Renal cortical epithelial cell (primary cell): ENCODE measurements around the gene PELI1. TPM values are rescaled to one million over a fixed set of nuclear protein-coding genes. Genes with fewer than 3 reads are reported as not detected.
"Not testable (repeated sequence)": the region's sequence is repeated elsewhere in the genome, so short reads cannot be mapped to it uniquely, and the experiment has no call there.

Experiments used
- DNase-seq: peaks from one replicate; pipeline ENCODE4 v3.0.0-alpha.2; 2011; ENCODE audit warnings: low read depth
- total RNA-seq: library from RNA; depleted of rRNA; stranded (reverse); fragments of >200 nt; gene quantifications from 2 replicates; pipeline ENCODE4 v1.2.3, GENCODE V29; 2014

Gene PELI1
- total RNA-seq, 1 donor from 2014 or later, result 39.5 TPM

- DNase-seq, result peak; percentile 57
These were observed 21.9 kb downstream of the PELI1 start for GRCh38 chr2:64122358-64122757.

GRCh38 chr2:64120928-64121327, 23.3 kb downstream of the PELI1 start:
- no peak for DNase-seq

- DNase-seq, result no peak
These were observed 24.2 kb downstream of the PELI1 start for GRCh38 chr2:64120008-64120407.

- DNase-seq, result no peak
These were observed 24.9 kb downstream of the PELI1 start for GRCh38 chr2:64119369-64119768.

- peak; percentile 42 for DNase-seq
These were observed 28.2 kb downstream of the PELI1 start for GRCh38 chr2:64115808-64116598.

- no peak for DNase-seq
These were observed 29.3 kb downstream of the PELI1 start for GRCh38 chr2:64114912-64115277.

GRCh38 chr2:64114063-64114911, 29.9 kb downstream of the PELI1 start:
- DNase-seq, result peak; percentile 79

GRCh38 chr2:64112016-64112415, 32.2 kb downstream of the PELI1 start:
- no peak for DNase-seq

GRCh38 chr2:64111426-64111825, 32.8 kb downstream of the PELI1 start:
- no peak for DNase-seq

GRCh38 chr2:64108666-64109241, 35.5 kb downstream of the PELI1 start:
- no peak for DNase-seq

- no peak for DNase-seq
These were observed 37.7 kb downstream of the PELI1 start for GRCh38 chr2:64106481-64106880.

GRCh38 chr2:64105670-64106461, 38.4 kb downstream of the PELI1 start:
- DNase-seq, result peak; percentile 94

- peak; percentile 77 for DNase-seq
These were observed 39.3 kb downstream of the PELI1 start for GRCh38 chr2:64104933-64105332.

- not testable (repeated sequence) for DNase-seq
These were observed 41.5 kb downstream of the PELI1 start for GRCh38 chr2:64102736-64103135.

- DNase-seq, result no peak
These were observed 43.1 kb downstream of the PELI1 start for GRCh38 chr2:64101141-64101591.

GRCh38 chr2:64100584-64100983, 43.6 kb downstream of the PELI1 start:
- DNase-seq, result not testable (repeated sequence)

GRCh38 chr2:64094663-64095382, 49.4 kb downstream of the PELI1 start:
- no peak for DNase-seq

- DNase-seq, result no peak
These were observed 50.9 kb downstream of the PELI1 start for GRCh38 chr2:64093341-64093740.

- no peak for DNase-seq
These were observed 51.7 kb downstream of the PELI1 start for GRCh38 chr2:64092502-64092901.

GRCh38 chr2:64090264-64090663, 54.0 kb downstream of the PELI1 start:
- DNase-seq, result no peak
